HG02943 (cell line): ENCODE measurements around the gene GDPD3.

Source experiments
- ATAC-seq: cut with Tn5 transposase; IDR thresholded peaks from one replicate; pipeline ENCODE4 v1.9.1; 2021; ENCODE audit warnings: mild to moderate bottlenecking, low read depth, moderate library complexity; ENCODE audit not compliant: unreplicated experiment

GDPD3 gene

DNA sequence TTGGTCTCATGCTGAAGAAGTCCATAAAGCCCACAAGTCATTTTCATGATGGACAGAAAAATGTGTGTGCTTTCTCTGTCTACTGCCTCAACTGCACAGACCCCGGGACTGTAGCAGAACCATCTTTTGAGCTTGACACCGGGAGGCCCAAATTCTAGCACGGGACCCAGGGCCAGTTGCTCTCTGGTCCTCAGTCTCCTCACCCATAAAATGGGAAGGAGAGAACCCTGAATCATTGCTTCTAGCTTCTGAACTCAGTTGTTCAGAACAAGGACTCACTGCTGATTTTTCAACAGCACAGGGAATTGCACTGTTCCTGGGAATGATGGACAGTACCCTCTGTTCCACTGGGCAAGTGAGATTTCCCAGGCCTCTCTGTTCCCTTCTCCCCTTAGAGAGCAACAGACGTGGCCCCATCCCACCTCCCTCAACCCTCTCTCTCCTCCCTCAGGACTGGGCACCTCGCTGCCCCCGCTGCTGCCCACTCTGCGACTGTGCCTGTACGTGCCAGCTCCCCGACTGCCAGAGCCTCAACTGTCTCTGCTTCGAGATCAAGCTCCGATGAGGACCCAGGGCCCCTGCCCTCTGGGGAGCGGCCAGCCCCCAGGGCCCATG is 50.0 kb downstream of the GDPD3 start:
- no peak for ATAC-seq

DNA sequence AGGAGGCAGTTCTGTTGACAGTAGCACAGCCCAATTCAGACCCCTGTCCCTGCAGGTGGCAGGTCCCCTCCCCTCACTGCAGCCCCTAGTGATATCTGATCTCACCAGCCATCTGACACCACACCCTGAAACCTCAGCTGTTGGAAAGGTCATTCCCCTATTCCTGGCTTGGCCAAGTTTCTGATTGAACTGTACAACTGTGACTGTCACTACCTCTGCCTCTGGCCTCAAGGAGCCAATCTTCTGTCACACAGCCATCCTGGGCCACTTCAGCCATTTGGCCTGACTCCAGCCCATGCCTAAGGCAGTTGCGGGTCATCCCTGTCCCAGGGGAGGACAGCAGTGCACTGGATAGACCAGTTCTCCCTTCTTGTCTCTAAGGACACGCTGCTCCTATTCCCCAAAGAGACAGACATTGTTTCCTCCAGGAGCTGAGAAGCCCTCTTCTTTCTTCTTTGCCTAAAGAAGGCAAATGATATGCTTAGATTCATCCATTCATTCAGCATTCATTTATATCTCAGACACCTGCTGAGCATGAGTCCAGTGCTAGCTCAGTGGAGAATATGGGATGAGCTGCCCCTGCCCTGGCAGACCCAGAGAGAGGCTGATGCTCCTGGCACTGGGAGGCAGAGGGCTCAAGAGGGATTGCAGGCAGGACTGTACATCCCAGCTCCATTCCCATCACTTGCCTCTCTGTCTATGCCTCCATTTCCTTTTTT is 52.3 kb downstream of the GDPD3 start:
- no peak for ATAC-seq

DNA sequence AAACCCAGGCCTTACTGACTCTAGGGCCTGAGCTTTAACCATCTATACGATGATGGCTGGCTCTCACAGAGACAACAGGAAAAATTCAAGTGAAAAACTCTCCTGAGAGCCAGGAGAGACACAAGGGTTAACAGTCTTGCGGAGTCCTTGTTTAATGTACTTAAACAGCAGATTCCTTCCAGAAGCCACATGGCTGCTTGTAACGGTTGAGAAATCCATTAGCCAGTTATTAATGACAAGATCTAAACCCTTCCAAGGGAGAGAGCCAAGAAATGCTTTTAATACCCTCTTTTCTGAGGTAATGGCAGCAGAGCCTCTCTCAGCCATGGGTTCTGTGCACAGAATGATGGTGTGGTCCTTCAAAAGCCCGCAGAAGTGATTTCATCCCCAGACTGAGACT is 53.0 kb downstream of the GDPD3 start:
- ATAC-seq = no peak

DNA sequence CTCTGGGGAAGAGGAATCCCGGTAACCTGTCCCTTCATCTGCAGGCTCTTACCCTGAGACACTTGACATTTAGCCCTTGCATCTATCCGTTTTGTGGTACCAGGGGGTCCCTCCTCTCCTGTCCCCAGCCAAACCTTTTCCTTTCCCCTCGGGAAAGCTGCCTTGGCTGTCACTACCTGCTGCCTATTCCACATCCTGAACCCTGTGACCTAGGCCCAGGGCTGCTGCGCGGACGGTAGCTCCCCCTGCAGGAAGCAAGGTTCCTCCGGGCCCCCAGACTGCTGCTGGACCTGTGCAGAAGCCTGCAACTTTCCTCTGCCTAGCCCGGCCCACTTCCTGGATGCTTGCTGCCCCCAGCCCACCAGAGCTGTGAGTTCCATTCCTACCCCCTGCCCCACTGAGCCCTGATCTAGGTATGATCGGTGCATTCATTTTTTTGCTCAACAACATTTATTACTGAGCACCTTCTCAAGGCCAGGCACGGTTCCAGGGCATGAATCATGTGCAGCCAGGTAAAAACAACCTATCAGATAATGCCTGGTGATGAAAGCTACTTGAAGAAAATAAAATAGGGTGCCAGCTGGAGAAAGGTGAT is 58.3 kb downstream of the GDPD3 start:
- no peak for ATAC-seq
